HG02642 (cell line): ENCODE results near the gene HIVEP2.
"Not testable (repeated sequence)": the region's sequence is repeated elsewhere in the genome, so short reads cannot be mapped to it uniquely, and the experiment has no call there.

Experiments used
- ATAC-seq: cut with Tn5 transposase; IDR thresholded peaks from one replicate; pipeline ENCODE4 v1.9.1; 2021; ENCODE audit warnings: mild to moderate bottlenecking; ENCODE audit not compliant: unreplicated experiment, poor library complexity

The HIVEP2 gene, protein sequence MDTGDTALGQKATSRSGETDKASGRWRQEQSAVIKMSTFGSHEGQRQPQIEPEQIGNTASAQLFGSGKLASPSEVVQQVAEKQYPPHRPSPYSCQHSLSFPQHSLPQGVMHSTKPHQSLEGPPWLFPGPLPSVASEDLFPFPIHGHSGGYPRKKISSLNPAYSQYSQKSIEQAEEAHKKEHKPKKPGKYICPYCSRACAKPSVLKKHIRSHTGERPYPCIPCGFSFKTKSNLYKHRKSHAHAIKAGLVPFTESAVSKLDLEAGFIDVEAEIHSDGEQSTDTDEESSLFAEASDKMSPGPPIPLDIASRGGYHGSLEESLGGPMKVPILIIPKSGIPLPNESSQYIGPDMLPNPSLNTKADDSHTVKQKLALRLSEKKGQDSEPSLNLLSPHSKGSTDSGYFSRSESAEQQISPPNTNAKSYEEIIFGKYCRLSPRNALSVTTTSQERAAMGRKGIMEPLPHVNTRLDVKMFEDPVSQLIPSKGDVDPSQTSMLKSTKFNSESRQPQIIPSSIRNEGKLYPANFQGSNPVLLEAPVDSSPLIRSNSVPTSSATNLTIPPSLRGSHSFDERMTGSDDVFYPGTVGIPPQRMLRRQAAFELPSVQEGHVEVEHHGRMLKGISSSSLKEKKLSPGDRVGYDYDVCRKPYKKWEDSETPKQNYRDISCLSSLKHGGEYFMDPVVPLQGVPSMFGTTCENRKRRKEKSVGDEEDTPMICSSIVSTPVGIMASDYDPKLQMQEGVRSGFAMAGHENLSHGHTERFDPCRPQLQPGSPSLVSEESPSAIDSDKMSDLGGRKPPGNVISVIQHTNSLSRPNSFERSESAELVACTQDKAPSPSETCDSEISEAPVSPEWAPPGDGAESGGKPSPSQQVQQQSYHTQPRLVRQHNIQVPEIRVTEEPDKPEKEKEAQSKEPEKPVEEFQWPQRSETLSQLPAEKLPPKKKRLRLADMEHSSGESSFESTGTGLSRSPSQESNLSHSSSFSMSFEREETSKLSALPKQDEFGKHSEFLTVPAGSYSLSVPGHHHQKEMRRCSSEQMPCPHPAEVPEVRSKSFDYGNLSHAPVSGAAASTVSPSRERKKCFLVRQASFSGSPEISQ (N-terminal part only)

DNA sequence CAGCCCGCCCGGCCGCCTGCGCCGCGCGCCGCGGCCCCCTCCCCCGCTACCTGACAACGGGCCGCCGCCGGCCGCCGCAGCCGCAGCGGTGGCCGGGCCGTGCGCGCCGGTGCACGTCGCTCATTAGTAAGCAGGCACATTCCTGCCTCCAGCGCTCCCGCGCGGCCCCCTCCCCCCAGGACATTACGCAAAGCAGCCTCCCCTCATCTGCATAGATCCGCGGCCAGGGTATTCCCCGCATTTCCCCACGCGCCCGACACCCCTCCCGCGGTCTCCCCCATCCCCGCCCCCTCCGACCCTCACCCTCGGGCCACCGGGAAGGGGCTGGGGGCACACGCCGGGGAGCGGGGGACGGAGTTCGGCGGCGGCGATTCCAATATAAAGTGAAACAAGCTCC, at the start of gene HIVEP2:
Gene HIVEP2 (minus strand): TSS at position 128 of the 397 bp plus-strand sequence. CDS start 170,438 bp downstream, outside the sequence.
- ATAC-seq = peak; percentile 37

- ATAC-seq = no peak
These were observed 49.0 kb upstream of the HIVEP2 start for GRCh38 chr6:142993977-142994376.

DNA sequence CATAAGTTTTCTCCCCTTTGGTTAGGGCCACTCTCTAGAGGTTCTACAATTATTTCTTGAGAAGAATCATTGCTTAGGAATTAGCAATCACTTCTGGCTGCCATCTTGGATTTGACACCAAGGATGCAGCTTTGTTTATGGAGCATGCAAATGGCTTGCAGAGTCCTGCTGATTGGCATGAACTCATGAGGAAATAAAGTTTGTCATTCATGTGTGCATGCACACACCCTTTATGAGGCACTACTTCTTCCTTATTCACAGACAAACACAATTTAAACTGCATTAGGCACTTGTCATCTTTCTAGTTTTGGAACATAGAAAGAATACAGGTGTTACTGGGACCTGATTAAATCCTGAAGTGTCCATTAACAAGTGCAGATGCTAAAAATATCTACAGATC, 42.5 kb upstream of the HIVEP2 start:
- ATAC-seq = no peak

GRCh38 chr6:142985281-142985680, 40.3 kb upstream of the HIVEP2 start:
- ATAC-seq = no peak

DNA sequence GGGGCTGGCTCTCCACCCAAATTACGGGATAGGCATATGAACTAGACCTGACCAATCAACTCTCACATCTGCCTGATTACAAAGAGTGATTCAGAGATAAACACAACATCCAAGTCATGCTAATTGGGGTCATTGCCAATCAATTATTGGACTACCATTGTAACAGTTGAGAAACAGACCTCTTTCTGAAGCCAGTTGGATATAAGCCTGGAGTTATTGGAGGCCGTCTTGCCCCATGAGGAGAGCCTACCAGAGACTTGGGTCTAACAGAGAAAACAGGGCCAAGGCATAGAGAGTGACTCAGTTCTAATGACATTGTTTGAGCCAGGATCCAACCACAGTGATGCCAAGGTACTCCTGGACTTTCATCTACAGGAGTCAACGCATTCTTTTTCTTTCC, 39.4 kb upstream of the HIVEP2 start:
- ATAC-seq = no peak

DNA sequence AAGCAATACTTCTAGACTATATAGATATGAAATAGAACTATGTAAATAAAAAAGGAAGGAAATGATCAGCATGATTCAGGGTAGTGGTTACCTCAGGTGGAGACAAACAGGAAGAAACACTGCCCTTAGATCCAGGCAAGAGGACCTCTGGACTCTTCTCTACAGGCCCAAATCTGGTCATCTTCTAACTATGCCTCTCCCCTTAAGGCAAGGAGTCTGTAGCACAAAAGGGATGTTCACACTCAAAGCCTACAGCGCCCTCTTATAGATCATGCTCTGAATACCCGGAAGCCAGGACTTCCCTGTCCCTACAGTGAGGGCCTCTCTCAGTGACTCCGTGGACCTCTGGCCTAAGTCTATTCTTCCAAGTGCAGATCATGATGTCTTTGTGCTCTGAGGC, 30.4 kb upstream of the HIVEP2 start:
- ATAC-seq = no peak

GRCh38 chr6:142970941-142971340, 26.0 kb upstream of the HIVEP2 start:
- ATAC-seq = not testable (repeated sequence)

DNA sequence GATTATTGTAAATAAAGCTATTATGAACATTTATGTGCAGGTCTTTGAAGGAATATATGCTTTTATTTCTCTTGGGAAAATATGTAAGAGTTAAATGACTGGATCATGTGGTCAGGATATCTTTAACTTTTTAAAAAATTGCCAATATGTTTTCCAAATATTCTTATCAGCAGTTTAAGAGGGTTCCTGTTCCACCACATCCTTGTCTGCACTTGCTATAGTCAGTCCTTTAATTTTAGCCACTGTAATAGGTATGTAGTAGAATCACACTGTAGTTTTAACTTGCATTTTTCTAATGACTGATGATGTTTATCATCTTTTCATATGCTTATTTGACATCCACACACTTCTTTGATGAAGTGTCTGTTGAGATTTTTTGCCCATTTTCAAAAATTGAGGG, 23.6 kb upstream of the HIVEP2 start:
- no peak for ATAC-seq

DNA sequence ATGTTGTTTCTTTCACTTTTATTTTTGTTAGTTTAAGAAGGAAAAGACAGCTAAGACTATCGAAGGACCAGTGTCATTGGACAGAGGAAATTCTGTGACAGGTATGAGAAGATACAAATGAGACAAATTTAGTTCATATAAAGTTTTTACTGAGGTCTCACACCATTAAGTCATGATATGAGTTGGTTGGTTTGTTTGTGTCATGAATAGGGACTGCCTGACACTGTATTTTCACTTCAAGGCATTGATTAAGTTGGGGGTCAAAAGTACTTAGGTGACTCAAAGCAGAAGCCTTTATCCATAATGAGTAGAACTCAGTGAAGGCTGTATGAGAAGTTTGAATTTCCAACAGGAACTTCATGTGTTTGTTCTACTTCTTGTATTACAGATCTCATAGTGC, 21.3 kb upstream of the HIVEP2 start:
- ATAC-seq = no peak

GRCh38 chr6:142965164-142965563, 20.2 kb upstream of the HIVEP2 start:
- ATAC-seq = no peak

DNA sequence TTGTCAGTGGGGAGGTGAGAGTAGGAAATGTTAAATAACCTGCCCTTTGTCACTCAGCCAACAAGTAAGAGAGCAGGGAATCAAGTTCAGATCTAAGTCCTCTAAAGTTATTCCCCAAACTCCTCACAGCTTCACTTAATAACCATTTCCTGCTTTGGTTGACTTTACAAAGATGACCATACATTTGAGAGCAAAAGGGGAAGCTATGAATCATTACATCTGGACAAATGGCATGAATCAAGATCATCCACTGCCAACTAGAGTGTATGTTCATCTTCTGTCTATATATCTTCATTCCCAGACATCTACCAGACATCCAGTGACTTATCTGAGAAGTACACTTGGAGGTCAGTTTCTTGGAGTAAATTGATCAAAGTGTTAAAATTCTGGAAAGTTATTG, 15.1 kb upstream of the HIVEP2 start:
- no peak for ATAC-seq

- no peak for ATAC-seq
These were observed 13.4 kb upstream of the HIVEP2 start for GRCh38 chr6:142958343-142958742.

DNA sequence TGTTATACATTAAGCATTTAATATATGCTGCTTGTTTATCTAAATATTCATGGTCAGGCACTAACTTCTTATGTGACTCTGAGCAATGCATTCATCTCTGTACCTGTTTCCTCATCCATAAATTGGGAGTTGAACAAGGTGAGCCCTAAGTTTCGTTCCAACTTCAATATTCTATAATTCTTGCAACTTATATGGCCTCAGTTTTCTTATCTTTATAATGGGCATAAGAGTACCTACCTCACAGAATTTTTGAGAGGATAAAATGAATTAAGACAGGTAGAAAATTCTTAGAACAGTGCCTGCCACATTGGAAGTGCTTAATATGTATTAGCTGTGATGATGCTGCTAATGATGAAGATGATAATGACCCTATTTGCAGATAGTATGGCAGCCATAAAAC, 11.8 kb upstream of the HIVEP2 start:
- no peak for ATAC-seq

GRCh38 chr6:142954844-142955243, 9.9 kb upstream of the HIVEP2 start:
- ATAC-seq = no peak

GRCh38 chr6:142953373-142954273, 8.6 kb upstream of the HIVEP2 start:
- ATAC-seq = no peak

- ATAC-seq = peak; percentile 80
These were observed 7.6 kb upstream of the HIVEP2 start for GRCh38 chr6:142952614-142953013.

DNA sequence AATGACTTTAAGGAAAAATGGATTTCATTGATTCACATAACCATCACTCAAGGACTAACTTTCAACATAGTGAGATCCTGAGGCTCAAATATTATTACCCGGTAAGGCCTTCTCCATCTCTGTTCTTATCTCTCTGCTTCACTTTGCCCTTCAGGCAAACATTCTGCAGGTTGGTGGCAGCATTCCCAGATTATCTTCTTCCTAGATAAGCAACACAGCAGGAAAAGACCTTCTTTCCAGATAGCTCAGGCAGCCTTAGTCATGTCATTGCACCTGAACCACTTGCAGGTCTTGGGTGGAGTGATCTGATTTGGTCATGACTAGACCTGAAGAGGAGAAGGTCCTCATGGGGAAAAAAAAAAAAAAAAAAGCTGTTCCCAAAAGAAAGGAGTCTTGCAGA, 5.3 kb upstream of the HIVEP2 start:
- no peak for ATAC-seq

DNA sequence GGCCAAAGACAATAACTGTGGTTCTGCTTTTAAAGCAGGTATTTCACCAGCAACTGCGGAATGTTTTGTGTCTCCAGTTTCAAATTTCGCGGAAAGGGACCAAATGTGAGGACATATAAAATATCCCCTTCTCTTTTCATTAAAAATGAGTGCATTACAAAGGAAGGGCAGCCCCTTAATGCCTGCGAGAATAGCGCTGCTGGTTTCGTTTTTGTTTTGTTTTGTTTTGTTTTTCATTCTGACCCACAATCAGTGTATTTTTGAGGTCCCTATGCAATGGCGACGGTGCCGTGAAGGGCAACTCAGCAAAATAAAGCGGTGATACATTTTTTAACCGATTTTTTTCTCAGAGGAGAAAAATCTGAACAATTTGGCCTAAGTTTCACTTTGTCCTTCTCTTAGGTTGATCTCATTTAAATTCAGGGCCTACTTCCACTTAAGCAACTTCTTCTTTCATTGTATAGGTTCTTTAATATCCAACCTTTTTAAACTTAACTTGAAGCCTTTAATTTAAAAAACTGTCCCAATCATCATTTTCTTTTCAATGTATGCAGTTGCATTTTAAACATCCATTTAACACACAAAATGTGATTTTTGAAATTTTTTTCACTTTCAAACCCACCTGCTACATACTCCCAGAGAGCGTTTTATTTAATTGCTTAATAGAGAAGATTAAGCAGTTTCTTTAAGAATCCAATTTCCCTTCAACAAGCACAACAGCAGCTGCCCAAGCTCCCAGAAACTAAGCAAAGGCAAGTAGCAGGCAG, 2.9 kb upstream of the HIVEP2 start:
- ATAC-seq = peak; percentile 23
